Stimulated activated CD4-positive, alpha-beta T cell treated with anti-CD3 and anti-CD28 coated beads, Interleukin-15, amount 100 ng/mL, for 24 hours (primary cell): ENCODE results near the gene SERPINF2.
"Not testable (repeated sequence)": the region's sequence is repeated elsewhere in the genome, so short reads cannot be mapped to it uniquely, and the experiment has no call there.

ENCODE experiments used
- DNase-seq: peaks from one replicate; pipeline ENCODE4 v3.0.0-alpha.2; 2020

The SERPINF2 gene

GRCh38 chr17:1764705-1765104 lies 22.0 kb downstream of the SERPINF2 start:
- DNase-seq: not testable (repeated sequence)

- no peak for DNase-seq
Observed at GRCh38 chr17:1765576-1765975, 22.9 kb downstream of the SERPINF2 start.

DNA sequence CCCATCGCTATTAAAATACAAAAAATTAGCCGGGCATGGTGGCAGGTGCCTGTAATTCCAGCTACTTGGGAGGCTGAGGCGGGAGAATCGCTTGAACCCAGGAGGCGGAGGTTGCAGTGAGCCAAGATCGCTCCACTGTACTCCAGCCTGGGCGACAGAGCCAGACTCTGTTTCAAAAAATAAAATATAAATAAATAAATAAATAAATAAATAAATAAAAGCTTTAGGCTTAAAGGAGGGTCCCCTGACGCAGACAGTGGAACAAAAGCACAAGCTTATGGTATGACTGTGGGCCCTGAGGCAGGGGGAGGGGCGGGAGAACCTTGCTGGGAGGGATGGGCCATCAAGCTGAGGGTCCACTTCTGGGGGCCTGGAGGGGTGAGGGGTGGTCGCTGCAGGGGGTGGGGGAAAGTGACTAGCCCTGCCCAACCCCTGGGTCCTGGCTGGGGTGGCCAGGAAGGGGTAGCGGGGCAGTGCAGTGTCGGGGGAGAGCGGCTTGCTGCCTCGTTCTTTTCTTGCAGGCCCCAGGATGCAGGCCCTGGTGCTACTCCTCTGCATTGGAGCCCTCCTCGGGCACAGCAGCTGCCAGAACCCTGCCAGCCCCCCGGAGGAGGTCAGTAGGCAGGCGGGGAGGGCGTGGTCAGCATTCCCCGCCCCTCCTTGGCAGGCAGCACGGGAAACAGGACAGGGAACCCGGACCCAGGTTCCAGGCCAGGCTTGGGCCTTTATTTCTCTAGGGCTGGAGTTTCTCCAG lies 23.9 kb downstream of the SERPINF2 start:
- no peak for DNase-seq

- DNase-seq: no peak
Observed at GRCh38 chr17:1767358-1767757, 24.7 kb downstream of the SERPINF2 start.

- DNase-seq: peak; percentile 19
Observed at GRCh38 chr17:1769822-1770477, 27.3 kb downstream of the SERPINF2 start.

- not testable (repeated sequence) for DNase-seq
Observed at GRCh38 chr17:1773000-1773695, 30.5 kb downstream of the SERPINF2 start.

DNA sequence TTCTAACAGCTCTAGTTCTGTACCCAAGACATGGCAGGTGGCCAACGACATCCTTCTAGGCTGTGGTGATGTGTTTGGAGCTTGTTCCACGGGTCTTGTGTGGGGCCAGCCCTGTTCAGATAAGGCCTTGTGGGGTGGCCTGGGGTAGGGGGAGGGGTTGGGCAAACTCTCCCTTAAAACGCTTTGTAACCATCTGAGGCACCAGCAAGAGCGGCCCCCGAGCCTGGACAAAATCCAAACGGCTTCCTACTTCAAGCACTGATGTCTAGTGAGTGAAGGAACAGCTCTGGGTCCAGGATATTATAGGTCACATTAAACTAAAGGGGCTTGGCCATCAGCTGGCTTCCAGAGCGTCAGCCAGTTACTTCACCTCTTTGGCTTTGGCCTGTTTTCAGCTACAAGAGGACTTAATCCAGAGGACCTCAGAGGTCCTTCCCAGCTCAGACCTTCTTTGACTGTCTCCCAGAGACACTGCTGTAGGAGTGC lies 31.1 kb downstream of the SERPINF2 start:
- no peak for DNase-seq

DNA sequence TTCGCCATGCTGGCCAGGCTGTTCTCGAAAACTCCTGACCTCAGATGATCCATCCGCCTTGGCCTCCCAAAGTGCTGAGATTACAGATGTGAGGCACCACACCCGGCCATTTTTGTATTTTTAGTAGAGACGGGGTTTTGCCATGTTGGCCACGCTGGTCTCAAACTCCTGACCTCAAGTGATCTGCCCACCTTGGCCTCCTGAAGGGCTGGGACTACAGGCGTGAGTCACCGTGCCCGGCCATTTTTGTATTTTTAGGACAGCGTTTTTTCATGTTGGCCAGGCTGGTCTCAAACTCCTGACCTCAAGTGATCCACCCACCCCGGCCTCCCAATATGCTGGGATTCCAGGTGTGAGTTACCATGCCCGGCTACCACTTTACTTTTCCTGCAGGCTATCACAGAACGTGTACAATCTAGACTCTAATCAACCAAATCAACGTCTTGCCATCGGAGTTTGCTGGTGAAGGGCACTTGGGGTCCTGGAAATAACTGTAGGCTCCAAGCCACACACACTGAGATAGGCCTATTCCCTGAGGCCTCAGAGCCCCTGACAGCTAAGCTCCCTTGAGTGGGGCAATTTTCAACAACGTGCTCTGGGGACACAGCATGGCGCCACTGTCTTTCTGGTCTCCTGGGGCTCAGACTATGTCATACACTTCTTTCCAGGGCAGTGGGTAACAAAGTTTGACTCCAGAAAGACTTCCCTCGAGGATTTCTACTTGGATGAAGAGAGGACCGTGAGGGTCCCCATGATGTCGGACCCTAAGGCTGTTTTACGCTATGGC lies 31.9 kb downstream of the SERPINF2 start:
- no peak for DNase-seq

DNA sequence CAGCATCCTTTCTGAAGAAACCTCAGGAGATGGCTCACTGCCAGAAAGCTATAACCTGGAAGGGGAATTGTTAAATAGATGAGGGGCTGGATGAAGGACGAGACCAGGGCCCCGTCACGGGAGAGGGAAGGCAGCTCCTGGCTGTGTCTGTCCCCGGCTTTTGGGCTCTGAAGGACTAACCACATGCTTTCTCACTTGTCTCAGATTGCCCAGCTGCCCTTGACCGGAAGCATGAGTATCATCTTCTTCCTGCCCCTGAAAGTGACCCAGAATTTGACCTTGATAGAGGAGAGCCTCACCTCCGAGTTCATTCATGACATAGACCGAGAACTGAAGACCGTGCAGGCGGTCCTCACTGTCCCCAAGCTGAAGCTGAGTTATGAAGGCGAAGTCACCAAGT lies 33.7 kb downstream of the SERPINF2 start:
- no peak for DNase-seq

DNA sequence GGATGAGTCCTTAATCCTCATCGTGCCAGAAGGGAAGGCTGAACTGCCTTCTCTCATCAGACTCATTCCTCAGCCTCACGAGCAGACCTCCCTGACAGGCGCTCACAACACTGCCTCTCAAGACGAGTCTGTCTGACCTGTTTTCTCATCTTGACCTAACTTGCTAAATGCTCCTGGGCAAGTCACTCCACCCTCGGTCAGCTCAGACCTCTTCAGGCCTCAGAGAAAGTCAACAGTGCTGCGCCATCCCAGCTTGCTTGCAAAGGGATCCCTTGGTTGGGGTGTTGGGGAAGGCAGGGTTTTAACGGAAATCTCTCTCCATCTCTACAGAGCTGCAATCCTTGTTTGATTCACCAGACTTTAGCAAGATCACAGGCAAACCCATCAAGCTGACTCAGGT lies 34.2 kb downstream of the SERPINF2 start:
- no peak for DNase-seq

- DNase-seq: no peak
Observed at GRCh38 chr17:1779571-1780131, 37.0 kb downstream of the SERPINF2 start.

GRCh38 chr17:1782171-1782567 lies 39.5 kb downstream of the SERPINF2 start:
- DNase-seq: no peak

DNA sequence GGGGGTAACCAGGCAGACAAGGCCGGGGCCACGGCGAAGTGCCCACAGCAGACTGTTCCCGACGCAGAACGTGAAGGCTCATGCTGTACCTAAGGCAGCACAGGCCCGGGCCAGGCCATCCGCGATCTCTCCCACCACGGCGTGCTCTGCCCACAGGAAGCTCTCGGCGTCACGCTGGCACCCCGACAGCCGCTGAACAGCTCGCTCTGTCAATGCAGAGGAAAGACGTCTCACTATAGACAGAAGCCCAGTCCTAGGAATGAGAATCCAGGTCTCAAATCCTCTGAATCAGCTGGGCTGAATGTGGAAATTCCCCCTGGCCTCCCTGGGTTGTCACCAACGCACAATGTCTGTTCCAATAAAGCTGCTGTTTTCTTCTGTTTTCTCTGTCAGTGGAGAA lies 40.6 kb downstream of the SERPINF2 start:
- no peak for DNase-seq

DNA sequence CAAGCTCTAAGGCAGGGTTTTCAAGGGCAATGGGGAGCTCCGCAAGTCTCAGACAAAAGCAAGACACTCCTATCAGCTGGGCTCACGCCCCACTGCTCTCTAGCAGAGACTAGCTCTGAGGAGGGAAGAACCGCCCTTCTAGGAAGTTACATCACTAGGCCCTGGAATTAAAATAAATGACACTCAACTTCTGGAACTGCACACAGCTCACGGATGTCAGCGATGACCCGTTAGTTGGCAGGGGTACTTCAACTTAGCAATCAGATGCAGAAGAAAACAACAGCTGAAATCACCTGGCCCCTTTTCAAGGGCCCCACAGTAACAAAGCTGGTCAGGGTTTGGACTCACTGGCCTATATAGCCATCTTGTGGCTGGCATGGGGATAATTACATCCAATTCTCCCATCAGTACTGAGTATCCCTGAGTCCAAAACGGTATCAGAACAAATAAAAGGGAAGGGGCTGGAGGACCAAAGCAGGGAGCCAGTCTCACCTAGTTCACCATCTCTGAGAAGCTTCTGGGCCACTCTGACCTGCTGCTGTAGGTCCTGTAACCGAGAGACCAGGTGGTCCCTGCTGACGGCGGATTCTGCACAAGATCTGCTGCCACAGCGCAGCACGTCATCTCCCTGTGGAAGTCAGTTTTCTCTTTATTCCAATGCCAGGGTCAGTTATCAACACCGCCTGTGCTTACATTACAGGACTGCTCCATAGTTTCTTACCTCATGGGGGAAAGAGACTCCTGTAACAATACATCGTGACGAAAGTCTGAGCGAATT lies 41.4 kb downstream of the SERPINF2 start:
- no peak for DNase-seq

DNA sequence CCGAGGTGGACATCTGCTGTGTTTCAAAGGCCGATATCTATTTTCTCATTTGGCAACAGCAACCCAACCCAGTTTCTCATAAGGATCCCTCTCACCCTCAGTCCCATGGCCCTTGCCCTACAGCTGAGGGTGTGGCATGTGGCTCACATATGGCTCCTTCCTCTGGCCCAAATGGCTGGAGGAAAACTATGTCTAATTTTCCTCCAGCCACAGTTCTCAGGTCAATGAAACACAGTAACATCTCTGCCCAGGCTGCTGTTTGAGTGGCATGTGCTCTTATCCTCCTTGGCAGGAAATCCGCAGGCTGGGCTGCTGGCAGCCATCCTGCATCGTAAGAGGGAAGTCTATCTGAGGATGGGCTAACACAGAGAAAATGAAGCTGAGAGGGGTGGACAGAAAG lies 43.3 kb downstream of the SERPINF2 start:
- no peak for DNase-seq

- DNase-seq: no peak
Observed at GRCh38 chr17:1786708-1787107, 44.0 kb downstream of the SERPINF2 start.

DNA sequence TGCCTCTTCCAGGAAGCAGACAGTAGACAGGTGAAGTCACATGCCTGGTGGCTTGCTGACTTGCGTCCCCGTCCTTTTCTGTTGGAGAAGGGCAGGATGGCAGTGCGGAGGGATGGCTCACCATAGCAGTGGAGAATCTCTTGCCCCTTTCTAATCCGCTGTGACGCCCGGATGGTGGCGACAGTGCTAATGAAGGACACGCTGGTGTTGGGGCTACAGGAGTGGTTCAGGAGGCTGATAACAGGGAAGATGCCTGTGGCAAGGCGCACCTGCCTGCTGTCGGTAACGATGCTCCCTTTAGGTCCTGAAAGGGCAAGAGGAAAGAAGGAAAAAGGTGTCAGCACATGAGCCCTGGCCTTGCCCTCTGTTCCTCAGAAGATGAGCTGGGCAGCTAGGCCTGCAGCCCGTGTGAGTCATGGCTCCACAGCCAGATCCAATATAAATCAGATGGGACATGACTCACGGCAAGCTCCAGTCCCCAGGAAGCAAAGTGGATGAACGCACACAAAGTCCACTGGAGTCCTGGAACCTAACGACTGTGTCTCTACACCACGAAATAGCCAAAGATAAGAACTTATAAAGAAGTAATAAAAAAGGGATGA lies 44.7 kb downstream of the SERPINF2 start:
- DNase-seq: no peak

GRCh38 chr17:1789936-1790335 lies 47.3 kb downstream of the SERPINF2 start:
- DNase-seq: no peak

- DNase-seq: no peak
Observed at GRCh38 chr17:1792495-1793446, 50.1 kb downstream of the SERPINF2 start.

- DNase-seq: no peak
Observed at GRCh38 chr17:1793447-1793806, 50.8 kb downstream of the SERPINF2 start.
